Activated CD8-positive, alpha-beta memory T cell treated with anti-CD3 and anti-CD28 coated beads, Interleukin-2, amount 10 ng/mL, durations not matched to agents 7 days and 5 days (primary cell): ENCODE measurements around the gene WWC2. TPM values are rescaled to one million over a fixed set of nuclear protein-coding genes. Genes with fewer than 3 reads are reported as not detected.

Source experiments
- ATAC-seq: fragments of 150-1000 bp; cut with Tn5 transposase; one replicate; pipeline ENCODE4 v1.10.0; 2021; ENCODE audit warnings: moderate library complexity
- CTCF ChIA-PET: fragments of 350-600 bp; sonication (Branson Sonifier 250); formaldehyde crosslinking; loops from one replicate; lab custom pipeline; 2021; ENCODE audit warnings: antibody characterized with exemption; lab: Charles Lee
- DNase-seq: peaks from one replicate; pipeline ENCODE4 v3.0.0-alpha.2; 2020
- H3K27ac Mint-ChIP-seq: one replicate; pipeline ENCODE4 v1.8.0; 2021; ENCODE audit warnings: mild to moderate bottlenecking, mixed read lengths
- H3K27me3 Mint-ChIP-seq: one replicate; pipeline ENCODE4 v1.8.0; 2021; ENCODE audit warnings: mixed read lengths
- H3K36me3 Mint-ChIP-seq: one replicate; pipeline ENCODE4 v1.8.0; 2021; ENCODE audit warnings: mild to moderate bottlenecking, mixed read lengths
- H3K4me1 Mint-ChIP-seq: one replicate; pipeline ENCODE4 v1.8.0; 2021; ENCODE audit warnings: mixed read lengths
- H3K4me3 Mint-ChIP-seq: one replicate; pipeline ENCODE4 v1.8.0; 2021; ENCODE audit warnings: mild to moderate bottlenecking, moderate library complexity, mixed read lengths
- H3K9me3 Mint-ChIP-seq: one replicate; pipeline ENCODE4 v1.8.0; 2022; ENCODE audit warnings: low read depth, mixed read lengths
- total RNA-seq, 2 experiments: library from RNA; stranded (reverse); gene quantifications; one replicate each; pipeline ENCODE4 v1.2.3, GENCODE V29; 2021

The WWC2 gene
- total RNA-seq, 2 experiments from 2014 or later: 0.05 to 0.20 TPM

DNA sequence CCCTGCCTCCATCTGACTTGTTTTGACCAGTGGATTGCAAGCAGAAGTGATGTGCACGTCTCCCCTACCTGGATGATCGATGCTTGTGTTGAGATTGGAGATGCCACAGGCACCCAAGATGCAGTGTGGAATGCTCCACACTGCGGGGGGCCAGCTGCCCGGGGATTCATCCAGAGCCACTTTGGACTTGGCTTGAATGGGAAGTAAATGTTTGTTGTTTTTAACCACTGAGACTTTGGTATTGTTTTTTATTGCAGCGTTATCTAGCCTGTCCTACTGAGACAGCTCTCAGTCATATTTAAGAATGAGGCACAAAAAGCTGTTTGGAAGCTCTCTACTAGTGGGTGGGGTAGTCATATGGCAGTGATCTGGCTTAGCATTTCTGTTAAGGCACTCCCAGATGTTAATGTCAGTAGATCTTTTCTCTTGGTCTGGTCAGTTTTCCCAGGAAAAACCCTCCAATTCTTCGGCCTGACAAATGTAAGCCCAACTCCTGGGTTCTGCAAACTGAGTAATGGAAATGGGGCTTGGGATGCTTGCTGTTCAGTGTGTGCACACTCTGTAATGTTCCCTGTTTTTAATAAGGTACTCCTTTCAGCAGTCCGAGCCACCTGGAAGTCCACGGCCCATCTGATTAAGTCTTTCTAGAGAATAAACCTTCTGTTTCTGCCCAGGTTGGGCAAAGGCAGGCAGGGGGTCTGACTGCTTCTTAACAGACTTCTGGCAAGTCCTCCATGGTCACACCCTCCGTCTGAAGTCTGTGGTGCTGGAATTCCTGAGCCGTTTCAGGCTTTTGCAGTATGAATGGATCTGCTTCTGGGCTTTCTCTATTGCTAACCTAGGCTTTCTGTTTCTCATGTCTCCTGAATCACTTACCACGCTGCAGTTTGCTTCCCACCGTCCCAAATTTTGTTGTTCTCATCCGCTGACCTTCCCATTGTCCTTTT lies 74.8 kb downstream of the WWC2 start:
- Mint-ChIP-seq H3K36me3 (no peaks in the 10 kb centered on the region), H3K9me3 (no peaks in the 10 kb centered on the region), H3K27ac (no peak overlapping the region), H3K4me3 (no peak overlapping the region), H3K27me3 (peaks cover 40% of the 10 kb centered on the region), H3K4me1 (no peaks in the 10 kb centered on the region)
- CTCF ChIA-PET: no interaction called here
- DNase-seq (no peak), ATAC-seq (no peak)

DNA sequence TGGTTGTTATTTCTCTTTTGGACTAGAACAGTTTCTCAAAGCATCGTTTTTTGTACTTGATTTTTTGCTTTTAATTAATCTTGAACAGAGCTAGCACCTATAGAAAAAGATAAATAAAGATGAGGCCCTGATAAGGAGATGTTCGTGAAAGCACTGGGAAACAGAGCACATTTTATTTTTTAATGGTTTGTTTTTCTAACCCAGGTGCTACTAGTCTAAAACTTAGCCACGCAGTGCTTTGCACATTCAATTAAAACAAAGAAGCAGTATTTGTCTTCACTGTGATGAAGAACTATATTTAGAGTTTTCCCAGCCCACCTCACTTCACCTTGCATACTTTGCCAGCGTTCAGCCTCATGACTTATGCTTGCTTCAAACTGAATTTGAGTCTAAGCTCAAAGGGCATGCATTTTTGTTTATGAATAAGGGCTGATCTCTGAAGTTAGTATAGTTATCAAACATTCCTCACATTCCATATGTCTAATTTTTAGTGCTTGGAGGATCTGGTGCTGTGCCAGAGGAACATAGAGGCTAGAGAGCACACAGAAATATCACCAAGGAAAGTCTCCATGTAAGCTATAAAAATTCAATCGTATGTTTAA lies 76.7 kb downstream of the WWC2 start:
- DNase-seq (no peak), ATAC-seq (no peak)
- Mint-ChIP-seq H3K4me3 (no peak overlapping the region), H3K27ac (no peak overlapping the region), H3K27me3 (peaks cover 54% of the 10 kb centered on the region), H3K4me1 (no peaks in the 10 kb centered on the region), H3K9me3 (no peaks in the 10 kb centered on the region), H3K36me3 (no peaks in the 10 kb centered on the region)
- CTCF ChIA-PET: no interaction called here

DNA sequence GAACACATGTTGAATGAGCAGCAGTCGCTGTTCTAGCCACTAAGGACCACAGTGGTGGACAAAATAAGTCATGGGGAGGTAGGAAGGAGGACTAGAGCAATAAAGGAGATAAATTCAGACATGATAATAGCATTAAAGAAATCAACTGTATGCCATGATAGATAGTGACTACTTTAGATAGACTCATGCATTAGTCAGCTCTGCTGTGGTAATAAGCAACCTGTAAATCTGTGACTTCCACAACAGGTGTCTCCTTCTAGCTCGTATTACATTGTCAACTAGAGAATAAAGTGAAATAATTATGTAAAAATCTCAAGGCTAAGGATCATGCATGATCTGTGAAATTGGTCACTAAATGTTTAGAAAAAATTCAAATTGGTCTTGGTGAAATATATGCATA lies 77.9 kb downstream of the WWC2 start:
- H3K4me3 Mint-ChIP-seq: no peak overlapping the region
- H3K9me3 Mint-ChIP-seq: no peaks in the 10 kb centered on the region
- H3K27me3 Mint-ChIP-seq: peaks cover 58% of the 10 kb centered on the region
- H3K4me1 Mint-ChIP-seq: no peaks in the 10 kb centered on the region
- no peaks in the 10 kb centered on the region for H3K36me3 Mint-ChIP-seq
- no peak overlapping the region for H3K27ac Mint-ChIP-seq
- ATAC-seq: no peak
- DNase-seq: no peak
- CTCF ChIA-PET: no interaction called here

DNA sequence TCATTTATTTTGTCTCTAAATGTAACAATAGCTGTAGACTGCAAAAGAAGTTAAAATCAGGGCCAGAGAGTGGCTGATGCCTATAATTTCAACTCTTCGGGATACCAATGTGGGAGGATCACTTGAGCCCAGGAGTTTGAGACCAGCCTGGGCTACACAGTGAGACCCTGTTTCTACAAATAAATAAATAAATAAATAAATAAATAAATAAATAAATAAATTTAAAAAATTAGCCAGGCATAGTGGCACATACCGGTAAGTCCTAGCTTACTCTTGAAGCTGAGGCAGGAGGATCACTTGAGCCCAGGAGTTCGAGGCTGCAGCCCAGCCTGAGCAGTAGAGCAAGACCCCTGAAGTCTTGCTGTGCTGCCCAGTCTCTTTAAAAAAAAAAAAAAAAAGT lies 79.1 kb downstream of the WWC2 start:
- Mint-ChIP-seq H3K27me3 (peaks cover 57% of the 10 kb centered on the region), H3K4me3 (no peak overlapping the region), H3K4me1 (peaks cover 2% of the 10 kb centered on the region), H3K36me3 (no peaks in the 10 kb centered on the region), H3K9me3 (no peaks in the 10 kb centered on the region), H3K27ac (no peak overlapping the region)
- CTCF ChIA-PET: no interaction called here
- DNase-seq (no peak), ATAC-seq (no peak)

DNA sequence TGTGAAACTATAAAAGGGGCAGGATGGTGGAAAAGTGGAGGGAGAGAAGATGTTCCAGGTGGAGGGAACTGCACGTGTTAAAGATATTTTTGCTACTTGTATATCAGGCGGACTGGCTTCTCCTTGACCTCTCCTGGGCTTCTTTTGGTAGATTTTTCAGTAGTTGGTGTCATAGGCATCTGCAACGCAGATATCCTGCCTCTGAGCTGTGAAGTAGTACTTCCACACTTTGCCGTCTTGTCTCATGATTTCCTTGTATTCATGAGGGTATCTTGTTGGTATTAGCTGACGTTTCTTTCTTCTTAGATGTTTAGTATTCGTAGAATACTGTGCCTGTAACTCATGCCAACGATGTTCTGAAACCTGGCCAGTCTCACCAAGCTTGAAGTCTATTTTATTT lies 81.0 kb downstream of the WWC2 start:
- H3K9me3 Mint-ChIP-seq: peaks cover 2% of the 10 kb centered on the region
- peaks cover 57% of the 10 kb centered on the region for H3K27me3 Mint-ChIP-seq
- H3K27ac Mint-ChIP-seq: no peak overlapping the region

DNA sequence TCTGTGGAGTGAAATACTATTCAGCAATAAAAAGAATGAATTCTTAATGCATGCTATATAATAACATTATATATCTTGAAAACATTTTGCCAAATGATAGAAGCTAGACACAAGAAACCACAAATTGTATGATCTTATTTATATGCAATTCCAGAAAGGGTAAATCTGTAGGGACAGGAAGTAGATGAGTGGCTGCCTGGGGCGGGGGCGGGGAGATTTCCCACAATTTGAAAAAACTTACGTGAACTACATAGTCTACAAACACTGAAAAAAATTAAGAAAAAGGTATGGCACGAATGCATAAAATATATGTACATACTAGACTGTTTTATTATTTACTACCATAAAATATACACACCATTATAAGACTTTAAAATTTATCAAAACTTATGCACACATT lies 81.6 kb downstream of the WWC2 start:
- CTCF ChIA-PET: interaction anchor here (0.7 kb wide), 1 partner anchor 402 kb away, joined by 4 read pairs; no protein-coding TSS in a partner anchor
- Mint-ChIP-seq H3K4me3 (no peak overlapping the region), H3K36me3 (no peaks in the 10 kb centered on the region), H3K27me3 (peaks cover 62% of the 10 kb centered on the region), H3K27ac (no peak overlapping the region), H3K4me1 (peaks cover 17% of the 10 kb centered on the region), H3K9me3 (peaks cover 2% of the 10 kb centered on the region)
- DNase-seq (no peak), ATAC-seq (no peak)

More for the DNA sequence above, 81.0 kb downstream of the WWC2 start:
- peaks cover 12% of the 10 kb centered on the region for H3K4me1 Mint-ChIP-seq
- H3K36me3 Mint-ChIP-seq: no peaks in the 10 kb centered on the region
- ATAC-seq: no peak
- DNase-seq: no peak
- CTCF ChIA-PET: interaction anchor here (0.6 to 0.7 kb wide), 2 partner anchors 23 to 402 kb away, joined by 3 to 4 read pairs; no protein-coding TSS in a partner anchor
- no peak overlapping the region for H3K4me3 Mint-ChIP-seq

DNA sequence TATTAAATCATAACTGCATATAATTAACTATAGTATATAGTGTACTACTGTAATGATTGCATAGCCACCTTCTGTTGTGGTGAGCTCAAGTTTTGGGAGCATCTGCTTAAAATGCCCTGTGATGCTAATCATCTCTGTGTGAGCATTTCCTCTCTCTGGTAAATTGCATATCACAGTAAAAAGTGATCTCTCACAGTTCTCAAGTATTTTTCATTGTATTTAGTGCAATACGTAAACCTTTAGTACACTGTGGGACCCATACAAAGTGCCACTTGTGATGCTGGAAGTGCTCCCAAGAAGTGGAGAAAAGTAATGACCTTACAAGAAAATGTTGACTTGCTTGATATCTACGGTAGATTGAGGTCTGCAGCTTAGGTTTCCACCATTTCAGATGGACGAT lies 82.0 kb downstream of the WWC2 start:
- no peaks in the 10 kb centered on the region for H3K36me3 Mint-ChIP-seq
- peaks cover 2% of the 10 kb centered on the region for H3K9me3 Mint-ChIP-seq
- DNase-seq (no peak), ATAC-seq (no peak)
- H3K4me3 Mint-ChIP-seq: no peak overlapping the region
- CTCF ChIA-PET: no interaction called here
- peaks cover 60% of the 10 kb centered on the region for H3K27me3 Mint-ChIP-seq
- no peak overlapping the region for H3K27ac Mint-ChIP-seq
- H3K4me1 Mint-ChIP-seq: peaks cover 17% of the 10 kb centered on the region

DNA sequence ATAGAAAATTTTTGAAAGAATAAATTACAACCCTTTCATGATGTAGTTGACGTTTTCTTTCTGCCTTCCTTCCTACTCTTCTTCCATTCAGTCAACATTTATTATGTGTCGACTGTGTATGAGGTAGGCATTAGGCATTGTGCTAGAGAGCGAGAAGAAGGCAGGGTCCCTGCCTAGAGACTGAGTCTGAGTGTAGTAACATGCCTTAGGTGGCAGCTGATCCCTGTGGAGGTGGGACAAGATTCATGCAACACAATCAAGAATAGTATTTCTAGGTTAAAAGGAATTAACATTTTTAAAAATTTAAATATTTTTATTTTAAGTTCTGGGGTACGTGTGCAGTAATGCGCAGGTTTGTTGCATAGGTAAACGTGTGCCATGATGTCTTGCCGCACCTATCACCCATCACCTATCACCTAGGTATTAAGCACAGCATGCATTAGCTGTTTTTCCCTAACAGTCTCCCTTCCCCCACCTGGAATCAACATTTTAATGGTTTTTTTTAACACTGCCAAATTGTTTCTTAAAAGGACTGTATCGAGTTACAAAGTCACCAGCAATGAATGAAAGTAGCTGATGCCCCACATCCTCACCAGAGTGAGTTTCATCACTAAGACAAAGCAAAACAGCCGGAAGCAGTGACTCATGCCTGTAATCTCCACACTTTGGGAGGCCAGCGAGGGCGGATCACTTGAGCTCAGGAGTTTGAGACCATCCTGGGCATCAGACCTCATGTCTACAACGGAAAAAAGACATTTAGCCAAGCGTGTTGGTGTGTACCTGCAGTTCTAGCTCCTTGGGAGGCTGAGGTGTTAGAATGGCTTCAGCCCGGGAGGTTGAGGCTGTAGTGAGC lies 84.0 kb downstream of the WWC2 start:
- peak; percentile 76 for ATAC-seq
- H3K27ac Mint-ChIP-seq: no peak overlapping the region
- H3K9me3 Mint-ChIP-seq: peaks cover 2% of the 10 kb centered on the region
- peak; percentile 55 for DNase-seq
- peaks cover 63% of the 10 kb centered on the region for H3K27me3 Mint-ChIP-seq
- H3K4me3 Mint-ChIP-seq: no peak overlapping the region
- H3K4me1 Mint-ChIP-seq: peaks cover 17% of the 10 kb centered on the region
- CTCF ChIA-PET: no interaction called here
- no peaks in the 10 kb centered on the region for H3K36me3 Mint-ChIP-seq

DNA sequence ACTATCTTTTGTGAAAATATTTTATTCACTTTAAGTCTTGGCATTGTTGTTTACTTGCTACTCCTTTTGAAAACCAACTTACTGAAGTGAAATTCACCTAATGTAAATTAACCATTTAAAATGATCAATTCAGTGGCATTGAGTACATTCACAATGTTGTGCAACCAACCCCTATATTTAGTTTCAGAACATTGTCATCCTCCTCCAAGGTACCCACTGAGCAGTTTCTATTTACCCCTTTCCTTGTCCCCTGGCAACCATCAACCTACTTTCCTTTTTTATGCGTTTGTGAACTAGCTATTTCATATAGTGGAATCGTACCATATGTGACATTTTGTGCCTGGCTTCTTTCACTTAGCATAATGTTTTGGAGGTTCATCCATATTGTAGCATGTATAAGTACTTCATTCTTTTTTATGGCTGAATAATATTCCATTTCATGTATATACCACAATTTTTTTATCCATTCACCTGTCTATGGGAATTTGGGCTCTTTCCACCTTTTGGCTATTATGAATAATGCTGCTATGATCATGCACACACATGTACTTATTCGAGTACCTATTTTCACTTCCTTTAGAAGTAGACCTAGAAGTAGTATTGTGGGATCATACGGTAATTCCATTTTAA lies 85.0 kb downstream of the WWC2 start:
- Mint-ChIP-seq H3K27ac (no peak overlapping the region), H3K9me3 (peaks cover 2% of the 10 kb centered on the region), H3K4me1 (peaks cover 17% of the 10 kb centered on the region), H3K36me3 (no peaks in the 10 kb centered on the region), H3K4me3 (no peak overlapping the region), H3K27me3 (peaks cover 65% of the 10 kb centered on the region)
- DNase-seq (no peak), ATAC-seq (no peak)
- CTCF ChIA-PET: no interaction called here

DNA sequence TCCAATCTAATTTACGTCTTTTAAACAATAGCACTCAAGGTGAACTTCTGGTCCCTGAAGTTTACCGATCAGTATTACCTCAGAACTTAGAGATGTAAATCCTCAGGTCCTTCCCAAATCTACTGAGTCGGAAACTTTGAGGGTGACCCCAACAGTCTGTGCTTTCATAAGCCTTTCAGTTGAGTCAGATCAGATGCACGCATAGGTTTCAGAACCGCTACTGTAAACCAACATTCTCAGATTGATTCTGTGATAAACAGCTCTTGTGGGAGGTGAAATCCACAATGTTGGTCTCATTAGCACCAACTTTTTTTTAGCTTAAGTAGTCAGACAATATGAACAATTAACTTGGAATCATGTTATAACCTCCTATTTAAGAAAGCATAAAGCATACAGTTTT lies 86.0 kb downstream of the WWC2 start:
- Mint-ChIP-seq H3K4me1 (peaks cover 17% of the 10 kb centered on the region), H3K9me3 (peaks cover 2% of the 10 kb centered on the region), H3K4me3 (no peak overlapping the region), H3K36me3 (no peaks in the 10 kb centered on the region), H3K27ac (no peak overlapping the region), H3K27me3 (peaks cover 66% of the 10 kb centered on the region)
- peak; percentile 64 for ATAC-seq
- CTCF ChIA-PET: no interaction called here
- DNase-seq: peak; percentile 46

DNA sequence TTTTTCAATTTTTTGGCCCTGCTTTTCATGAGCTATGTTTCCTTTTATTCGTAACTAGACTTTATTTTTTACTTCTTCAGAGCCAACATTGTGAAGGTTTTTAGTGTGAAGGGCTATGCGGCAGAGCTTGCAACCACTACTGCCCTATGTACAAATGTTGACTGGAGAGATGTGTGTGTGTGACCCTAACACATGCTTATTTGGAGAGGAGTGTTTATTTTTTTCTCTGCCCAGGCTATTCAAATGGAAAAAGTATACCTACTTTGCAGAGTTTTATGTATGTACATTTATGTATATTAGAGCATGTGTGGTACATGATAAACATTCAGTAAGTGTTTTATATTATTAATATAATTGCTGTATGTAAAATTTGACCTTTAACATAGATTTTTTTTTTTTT lies 86.5 kb downstream of the WWC2 start:
- peaks cover 17% of the 10 kb centered on the region for H3K4me1 Mint-ChIP-seq
- CTCF ChIA-PET: no interaction called here

DNA sequence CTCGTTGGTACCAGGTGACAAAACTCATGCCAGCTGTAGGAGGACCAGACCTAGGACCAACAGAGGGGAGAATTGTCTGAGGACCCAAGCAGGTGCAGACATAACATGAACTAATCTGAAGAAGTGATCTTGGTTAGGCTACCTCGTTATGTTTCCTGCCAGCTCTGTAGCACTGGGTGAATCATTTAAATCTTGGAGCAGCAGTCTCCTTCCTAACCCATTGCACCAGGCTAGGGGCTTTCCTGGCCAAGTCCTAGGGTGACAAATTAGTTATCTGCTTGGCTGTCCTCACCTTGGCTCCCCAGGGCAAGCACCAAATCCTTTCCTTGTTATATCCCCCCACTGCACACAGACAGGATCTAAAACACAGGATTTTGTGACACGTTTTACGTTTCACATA lies 87.8 kb downstream of the WWC2 start:
- CTCF ChIA-PET: no interaction called here
- Mint-ChIP-seq H3K4me3 (no peak overlapping the region), H3K4me1 (peaks cover 17% of the 10 kb centered on the region), H3K36me3 (no peaks in the 10 kb centered on the region), H3K27me3 (peaks cover 63% of the 10 kb centered on the region), H3K27ac (no peak overlapping the region), H3K9me3 (peaks cover 2% of the 10 kb centered on the region)
- ATAC-seq: no peak
- DNase-seq: no peak

More for the DNA sequence above, 86.5 kb downstream of the WWC2 start:
- Mint-ChIP-seq H3K4me3 (no peak overlapping the region), H3K27ac (no peak overlapping the region), H3K36me3 (no peaks in the 10 kb centered on the region), H3K27me3 (peaks cover 63% of the 10 kb centered on the region), H3K9me3 (peaks cover 2% of the 10 kb centered on the region)
- DNase-seq: no peak
- ATAC-seq: no peak
